CD4-positive, alpha-beta T cell (primary cell): Measurements from ENCODE around the gene RAB22A. TPM values are rescaled to one million over a fixed set of nuclear protein-coding genes. Genes with fewer than 3 reads are reported as not detected.

Source experiments
- ATAC-seq: fragments of 200-7000 bp; cut with Tn5 transposase; one replicate; pipeline ENCODE4 v1.10.0; 2022; ENCODE audit warnings: mild to moderate bottlenecking; ENCODE audit not compliant: poor library complexity
- CTCF ChIA-PET: fragments of 350-600 bp; sonication (Branson Sonifier 250); formaldehyde crosslinking; loops from one replicate; lab custom pipeline; 2021; ENCODE audit warnings: antibody characterized with exemption, inconsistent platforms; lab: Charles Lee
- POLR2A ChIA-PET: fragments of 350-600 bp; sonication (Branson Sonifier 250); formaldehyde crosslinking; loops from one replicate; lab custom pipeline; 2021; ENCODE audit warnings: antibody characterized with exemption, inconsistent platforms; lab: Charles Lee
- DNase-seq, 14 experiments: peaks; one replicate each; pipeline ENCODE4 v3.0.0-alpha.2; 2013 to 2020; ENCODE audit warnings: mixed read lengths in 2 of 14
- H3K27ac ChIP-seq, 2 donors: one replicate each; pipeline versions ENCODE4 v1.5.1 to v1.7.0; 2013; ENCODE audit warnings: low read length in 2 of 2, low read depth in 1 of 2, mild to moderate bottlenecking in 1 of 2
- H3K27me3 ChIP-seq, 2 experiments: 1 replicate in 1 of 2; 2 replicates in 1 of 2; pipeline versions ENCODE4 v1.6.1 to v1.7.0; 2013; ENCODE audit warnings: low read length in 2 of 2, control low read depth in 1 of 2, mild to moderate bottlenecking in 1 of 2, moderate library complexity in 1 of 2; ENCODE audit not compliant: insufficient read depth in 2 of 2, control insufficient read depth in 1 of 2
- H3K36me3 ChIP-seq: one replicate; pipeline ENCODE4 v1.6.1; 2013; ENCODE audit warnings: low read length, control low read depth; ENCODE audit not compliant: insufficient read depth
- H3K4me1 ChIP-seq: one replicate; pipeline ENCODE4 v1.6.1; 2013; ENCODE audit warnings: low read length, control low read depth; ENCODE audit not compliant: insufficient read depth
- H3K4me3 ChIP-seq: one replicate; pipeline ENCODE4 v1.5.1; 2013; ENCODE audit warnings: mild to moderate bottlenecking, low read length, moderate library complexity
- H3K9me3 ChIP-seq, 2 experiments: 1 replicate in 1 of 2; 2 replicates in 1 of 2; pipeline versions ENCODE4 v1.6.1 to v1.7.0; 2013; ENCODE audit warnings: low read length in 2 of 2, mild to moderate bottlenecking in 2 of 2, control low read depth in 1 of 2, moderate library complexity in 1 of 2; ENCODE audit not compliant: control insufficient read depth in 1 of 2, insufficient read depth in 1 of 2
- H3K27ac Mint-ChIP-seq: one replicate; pipeline ENCODE4 v1.8.0; 2020; ENCODE audit warnings: mixed read lengths
- H3K27me3 Mint-ChIP-seq: one replicate; pipeline ENCODE4 v1.8.0; 2021; ENCODE audit warnings: mixed read lengths
- H3K36me3 Mint-ChIP-seq: one replicate; pipeline ENCODE4 v1.8.0; 2021; ENCODE audit warnings: low read depth, mixed read lengths
- H3K4me1 Mint-ChIP-seq: one replicate; pipeline ENCODE4 v1.8.0; 2021; ENCODE audit warnings: low read depth, mixed read lengths
- H3K4me3 Mint-ChIP-seq: one replicate; pipeline ENCODE4 v1.8.0; 2020; ENCODE audit warnings: mild to moderate bottlenecking, mixed read lengths
- H3K9me3 Mint-ChIP-seq: one replicate; pipeline ENCODE4 v1.8.0; 2020; ENCODE audit warnings: mixed read lengths
- intact Hi-C, 2 experiments: fragments of 100-400 bp; cut with DNase I in 1 of 2; cut with micrococcal nuclease in 1 of 2; formaldehyde crosslinking; loops; one replicate each; pipeline versions ENCODE4 v1.15.1 to v1.9.0; 2023 to 2025; cut with DNase I, micrococcal nuclease
- total RNA-seq, 174 experiments: library from RNA in 2 of 174; stranded (reverse) in 2 of 174; gene quantifications; one replicate each; pipeline ENCODE4 v1.2.3 and lab custom pipeline; 2021 to 2026
- TF ChIP-seq, protein P1 (sequence below): fragments of 200-600 bp; IDR thresholded peaks from one replicate; pipeline ENCODE4 v1.8.0; 2022; ENCODE audit warnings: antibody characterized with exemption, mild to moderate bottlenecking

Gene RAB22A
- total RNA-seq, 2 experiments from 2014 or later = 16.5 to 17.2 TPM

DNA sequence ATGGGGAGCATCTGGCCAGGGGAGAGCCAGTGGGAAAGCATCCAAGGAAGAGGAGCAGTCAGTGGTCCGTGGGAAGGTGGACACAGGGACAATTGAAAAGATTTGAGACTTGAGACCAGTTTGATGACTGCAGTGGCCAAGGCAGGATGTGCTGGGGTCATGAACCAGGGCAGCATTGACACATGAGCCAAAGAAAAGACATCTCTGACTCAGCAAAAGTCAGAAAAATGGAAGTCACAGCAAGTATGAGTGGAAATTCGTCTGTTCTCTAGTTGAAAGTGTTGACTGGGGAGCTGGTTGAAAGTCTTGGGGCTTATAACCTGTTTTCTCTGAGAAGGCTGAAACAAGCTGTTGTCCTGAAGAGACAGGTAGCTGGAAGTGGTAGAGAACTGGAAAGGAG, 31.3 kb downstream of the RAB22A start:
- no peak overlapping the region for H3K27ac ChIP-seq
- no peaks in the 10 kb centered on the region for H3K9me3 ChIP-seq
- Mint-ChIP-seq H3K27ac (no peak overlapping the region), H3K9me3 (no peaks in the 10 kb centered on the region), H3K27me3 (no peaks in the 10 kb centered on the region), H3K36me3 (peaks cover 55% of the 10 kb centered on the region), H3K4me1 (peaks cover 41% of the 10 kb centered on the region), H3K4me3 (no peak overlapping the region)
- no peaks in the 10 kb centered on the region for H3K27me3 ChIP-seq
- intact Hi-C loops = no loop called here
- DNase-seq (no peak), ATAC-seq (no peak)
- TF ChIP-seq, protein P1, sequence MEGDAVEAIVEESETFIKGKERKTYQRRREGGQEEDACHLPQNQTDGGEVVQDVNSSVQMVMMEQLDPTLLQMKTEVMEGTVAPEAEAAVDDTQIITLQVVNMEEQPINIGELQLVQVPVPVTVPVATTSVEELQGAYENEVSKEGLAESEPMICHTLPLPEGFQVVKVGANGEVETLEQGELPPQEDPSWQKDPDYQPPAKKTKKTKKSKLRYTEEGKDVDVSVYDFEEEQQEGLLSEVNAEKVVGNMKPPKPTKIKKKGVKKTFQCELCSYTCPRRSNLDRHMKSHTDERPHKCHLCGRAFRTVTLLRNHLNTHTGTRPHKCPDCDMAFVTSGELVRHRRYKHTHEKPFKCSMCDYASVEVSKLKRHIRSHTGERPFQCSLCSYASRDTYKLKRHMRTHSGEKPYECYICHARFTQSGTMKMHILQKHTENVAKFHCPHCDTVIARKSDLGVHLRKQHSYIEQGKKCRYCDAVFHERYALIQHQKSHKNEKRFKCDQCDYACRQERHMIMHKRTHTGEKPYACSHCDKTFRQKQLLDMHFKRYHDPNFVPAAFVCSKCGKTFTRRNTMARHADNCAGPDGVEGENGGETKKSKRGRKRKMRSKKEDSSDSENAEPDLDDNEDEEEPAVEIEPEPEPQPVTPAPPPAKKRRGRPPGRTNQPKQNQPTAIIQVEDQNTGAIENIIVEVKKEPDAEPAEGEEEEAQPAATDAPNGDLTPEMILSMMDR = no peak
- no peak overlapping the region for H3K4me3 ChIP-seq
- CTCF ChIA-PET = no interaction called here
- peaks cover 42% of the 10 kb centered on the region for H3K36me3 ChIP-seq
- POLR2A ChIA-PET = no interaction called here
- H3K4me1 ChIP-seq = no peaks in the 10 kb centered on the region

DNA sequence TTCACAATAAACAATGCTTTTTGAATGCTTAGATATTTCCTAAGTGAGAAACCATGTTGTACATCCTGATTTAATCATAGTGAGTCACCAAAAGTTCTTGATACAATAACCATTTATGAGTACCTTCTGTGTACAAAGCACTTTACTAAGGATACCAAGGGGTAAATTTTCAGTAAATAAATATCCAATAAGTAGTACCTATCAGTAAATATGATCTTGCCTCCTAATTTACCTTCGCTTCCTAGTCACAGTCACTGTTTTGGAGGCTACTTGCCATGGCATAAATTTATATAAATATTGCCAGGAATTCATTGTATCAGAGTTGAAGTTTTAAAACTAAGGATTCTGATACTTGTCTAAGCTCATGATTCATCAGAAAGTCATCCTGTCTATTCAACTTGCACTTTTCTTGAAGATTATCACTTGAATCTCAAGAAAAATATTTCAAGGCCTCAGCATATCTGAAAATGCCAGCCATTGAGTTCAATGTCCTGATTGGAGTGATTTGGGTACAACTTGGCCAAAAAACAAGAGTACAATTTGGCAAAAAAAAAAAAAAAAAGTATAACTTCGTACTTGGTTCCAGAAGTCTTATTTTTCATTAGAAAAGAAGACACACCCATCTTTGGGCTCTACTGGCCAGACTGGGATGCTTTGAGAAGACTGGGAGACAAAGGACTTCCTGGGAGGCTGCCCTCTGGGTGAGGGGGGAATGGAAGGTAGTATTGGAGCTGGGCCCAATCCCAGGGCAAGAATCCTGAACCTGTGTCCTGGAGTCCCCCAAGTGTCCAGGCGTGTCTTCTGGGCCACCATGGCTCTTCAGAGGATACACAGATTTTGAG, 32.8 kb downstream of the RAB22A start:
- Histone ChIP-seq H3K36me3 (peaks cover 46% of the 10 kb centered on the region), H3K27me3 (no peaks in the 10 kb centered on the region), H3K9me3 (no peaks in the 10 kb centered on the region), H3K4me1 (no peaks in the 10 kb centered on the region), H3K4me3 (no peak overlapping the region), H3K27ac (no peak overlapping the region)
- H3K4me3 Mint-ChIP-seq = no peak overlapping the region
- H3K4me1 Mint-ChIP-seq = peaks cover 35% of the 10 kb centered on the region
- H3K27ac Mint-ChIP-seq = no peak overlapping the region
- ChIA-PET CTCF (interaction anchor here (0.7 kb wide), 1 partner anchor 19 kb away, joined by 3 read pairs; no protein-coding TSS in a partner anchor), POLR2A (no interaction called here)
- DNase-seq (no peak), ATAC-seq (no peak)
- no peaks in the 10 kb centered on the region for H3K9me3 Mint-ChIP-seq
- intact Hi-C loops = no loop called here
- TF ChIP-seq, protein P1 = no peak
- no peaks in the 10 kb centered on the region for H3K27me3 Mint-ChIP-seq
- H3K36me3 Mint-ChIP-seq = peaks cover 62% of the 10 kb centered on the region

DNA sequence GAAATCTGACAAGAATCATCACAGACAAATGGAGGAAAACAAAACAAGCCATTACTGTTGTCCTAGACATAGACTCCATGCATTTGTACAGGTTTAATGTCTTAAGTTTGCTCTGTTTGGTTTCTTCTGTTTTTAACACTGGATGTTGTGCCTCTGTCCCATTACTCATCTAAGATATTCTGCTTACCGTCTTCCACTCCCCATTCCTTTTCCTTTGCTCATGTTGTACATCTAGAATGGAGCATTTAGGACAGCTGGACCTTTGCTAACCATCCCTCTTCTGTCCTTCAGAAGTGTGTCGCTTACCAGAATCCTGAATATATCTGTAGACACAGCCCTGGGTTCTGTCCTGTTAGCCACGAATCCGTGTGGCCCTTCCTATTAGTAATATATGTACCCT, 35.2 kb downstream of the RAB22A start:
- TF ChIP-seq, protein P1 = no peak
- intact Hi-C loops = no loop called here
- no peak overlapping the region for H3K4me3 Mint-ChIP-seq
- no peak overlapping the region for H3K4me3 ChIP-seq
- no peaks in the 10 kb centered on the region for H3K9me3 Mint-ChIP-seq
- H3K9me3 ChIP-seq = no peaks in the 10 kb centered on the region
- no peak for ATAC-seq
- H3K27ac ChIP-seq = no peak overlapping the region
- no peaks in the 10 kb centered on the region for H3K27me3 ChIP-seq
- peaks cover 63% of the 10 kb centered on the region for H3K36me3 Mint-ChIP-seq
- peaks cover 12% of the 10 kb centered on the region for H3K4me1 Mint-ChIP-seq
- DNase-seq = no peak
- no peak overlapping the region for H3K27ac Mint-ChIP-seq
- H3K27me3 Mint-ChIP-seq = no peaks in the 10 kb centered on the region
- ChIA-PET CTCF (interaction anchor here (0.9 kb wide), 1 partner anchor 8 kb away, joined by 3 read pairs; no protein-coding TSS in a partner anchor), POLR2A (no interaction called here)
- peaks cover 53% of the 10 kb centered on the region for H3K36me3 ChIP-seq
- H3K4me1 ChIP-seq = no peaks in the 10 kb centered on the region
